ENCODE data around the gene PDE1A. TPM values are rescaled to one million over a fixed set of nuclear protein-coding genes. Genes with fewer than 3 reads are reported as not detected.

Gene PDE1A
- total RNA-seq, 1 experiment from 2014 or later, result 0.11 TPM

GRCh38 chr2:182321096-182321495 lies 105.7 kb downstream of the PDE1A start:
- POLR2A ChIA-PET (ENCODE audit: unreplicated experiment), result no interaction called here
- no TSS peak for BruUV-seq (replicated peaks)

DNA sequence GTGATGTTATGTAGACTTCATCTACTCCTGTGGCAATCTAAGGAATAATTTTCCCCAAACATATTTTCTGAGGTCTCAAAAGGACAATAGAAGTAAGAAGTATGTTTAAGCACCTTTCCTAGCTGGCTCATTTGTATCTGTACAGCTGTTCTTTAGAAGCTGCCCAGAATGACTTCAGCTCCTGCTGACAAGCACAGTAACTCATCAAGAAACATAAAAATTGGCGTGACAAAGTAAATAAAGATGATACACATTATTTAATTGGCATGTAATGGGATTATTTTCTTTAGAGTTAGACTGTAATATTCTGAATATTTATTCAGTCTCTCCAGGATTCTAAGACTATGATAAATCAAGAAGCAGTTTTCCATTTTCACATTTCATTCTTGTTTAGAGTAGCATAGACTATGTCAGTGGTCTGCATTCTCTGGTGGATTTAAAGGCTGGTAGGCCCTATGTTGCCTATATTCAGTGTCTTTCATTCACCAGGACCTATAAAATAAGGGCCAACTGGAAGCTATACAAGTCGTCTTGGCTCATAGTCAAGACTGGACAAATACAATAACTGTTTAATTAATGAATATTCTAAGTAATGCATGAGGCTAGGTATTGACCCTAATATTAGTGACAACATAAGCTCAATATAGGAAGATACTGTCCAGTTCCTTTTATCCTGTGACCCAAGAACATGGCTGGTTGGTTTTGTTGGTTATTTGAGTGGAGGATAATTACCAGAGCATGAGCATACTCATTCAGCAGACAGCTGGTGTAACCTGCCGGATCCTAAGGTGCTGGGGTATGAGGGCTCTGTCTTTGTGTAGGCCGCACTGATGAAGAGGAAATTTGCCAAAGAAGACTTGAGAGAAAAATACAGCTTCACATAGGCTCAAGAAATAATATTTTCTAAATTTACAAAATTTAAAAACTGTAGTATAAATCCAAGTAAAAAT lies 107.0 kb downstream of the PDE1A start:
- H3K9me2 ChIP-seq (ENCODE audit: insufficient read depth), result no peaks in the 10 kb centered on the region
- H2AFZ ChIP-seq, result no peak overlapping the region
- no peaks in the 10 kb centered on the region for H4K20me1 ChIP-seq (ENCODE audit: insufficient read depth)
- no peaks in the 10 kb centered on the region for H3K36me3 ChIP-seq (ENCODE audit: low read depth)
- no peaks in the 10 kb centered on the region for H3K9me3 ChIP-seq (ENCODE audit: insufficient read depth, low read depth)
- intact Hi-C loops (cut with micrococcal nuclease; ENCODE audit: unreplicated experiment), result no loop called here
- no TSS peak for BruUV-seq (replicated peaks)
- H3K4me1 ChIP-seq (replicated peaks; ENCODE audit: insufficient read depth), result no peaks in the 10 kb centered on the region
- H3K79me2 ChIP-seq (ENCODE audit: low read depth), result no peaks in the 10 kb centered on the region
- H3F3A ChIP-seq (ENCODE audit: insufficient read depth, low read depth), result no peaks in the 10 kb centered on the region
- ChIA-PET CTCF (no interaction called here), POLR2A (ENCODE audit: unreplicated experiment) (no interaction called here)
- no peak for DNase-seq
- no peak overlapping the region for H3K4me3 ChIP-seq
- H3K27ac ChIP-seq, result no peak overlapping the region
- H3K4me2 ChIP-seq, result no peak overlapping the region
- TF ChIP-seq CTCF (conservative IDR thresholded peaks at IDR 0.05), result no peak
- TF ChIP-seq EZH2 (IDR thresholded peaks at IDR 0.05; ENCODE audit: low read depth), result no peak
- no peaks in the 10 kb centered on the region for H3K27me3 ChIP-seq (ENCODE audit: insufficient read depth, low read depth)

More at GRCh38 chr2:182321096-182321495, 105.7 kb downstream of the PDE1A start:
- Histone ChIP-seq H4K20me1 (ENCODE audit: insufficient read depth) (no peaks in the 10 kb centered on the region), H2AFZ (no peak overlapping the region), H3K9me3 (ENCODE audit: insufficient read depth, low read depth) (no peaks in the 10 kb centered on the region), H3K4me1 (replicated peaks; ENCODE audit: insufficient read depth) (no peaks in the 10 kb centered on the region), H3K27me3 (ENCODE audit: insufficient read depth, low read depth) (no peaks in the 10 kb centered on the region), H3K36me3 (ENCODE audit: low read depth) (no peaks in the 10 kb centered on the region), H3K4me2 (no peak overlapping the region), H3K4me3 (no peak overlapping the region), H3K79me2 (ENCODE audit: low read depth) (no peaks in the 10 kb centered on the region), H3K9me2 (ENCODE audit: insufficient read depth) (no peaks in the 10 kb centered on the region), H3F3A (ENCODE audit: insufficient read depth, low read depth) (no peaks in the 10 kb centered on the region), H3K27ac (no peak overlapping the region)
- DNase-seq, result no peak
- intact Hi-C loops (cut with micrococcal nuclease; ENCODE audit: unreplicated experiment), result no loop called here
- CTCF ChIA-PET, result no interaction called here
- TF ChIP-seq CTCF (conservative IDR thresholded peaks at IDR 0.05) (no peak), EZH2 (IDR thresholded peaks at IDR 0.05; ENCODE audit: low read depth) (no peak)

DNA sequence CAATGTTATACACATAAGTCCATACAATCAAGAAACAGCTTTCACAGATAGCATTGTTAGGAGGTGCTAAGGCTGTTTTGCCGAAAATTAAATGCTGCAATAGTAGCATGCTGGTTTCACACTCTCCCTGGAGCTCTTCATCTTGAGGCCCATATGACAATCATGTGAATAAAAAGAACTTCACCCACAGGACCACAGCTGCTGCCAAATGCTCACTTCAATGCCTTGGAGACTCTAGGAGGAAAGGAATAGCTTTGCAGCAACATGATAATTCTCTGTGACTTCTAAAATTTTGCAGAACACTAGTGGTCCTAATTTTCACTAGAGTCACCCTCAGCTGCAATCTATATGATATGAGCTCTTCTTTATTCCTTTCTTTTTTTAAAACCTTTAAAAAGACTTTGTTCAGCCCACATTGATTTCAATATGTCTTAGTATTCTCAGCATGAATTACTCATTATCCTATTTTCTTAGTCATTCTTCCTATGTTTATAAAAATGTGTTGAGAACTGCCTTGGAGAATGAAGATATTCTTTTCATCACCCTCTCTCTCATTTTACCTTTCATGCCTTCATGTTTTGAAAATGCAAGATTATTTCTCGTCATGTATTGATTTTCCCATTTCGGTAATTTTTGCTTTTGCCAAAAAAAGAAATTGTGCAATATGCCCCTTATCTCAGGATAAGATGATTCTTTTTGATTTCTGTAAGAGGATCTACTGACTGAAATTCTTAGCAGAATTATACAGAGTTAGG lies 108.2 kb downstream of the PDE1A start:
- H3F3A ChIP-seq (ENCODE audit: insufficient read depth, low read depth), result no peaks in the 10 kb centered on the region
- H3K27me3 ChIP-seq (ENCODE audit: insufficient read depth, low read depth), result no peaks in the 10 kb centered on the region
- DNase-seq, result no peak
- H3K4me2 ChIP-seq, result no peak overlapping the region
- no peak overlapping the region for H2AFZ ChIP-seq
- no peaks in the 10 kb centered on the region for H3K79me2 ChIP-seq (ENCODE audit: low read depth)
- ChIA-PET POLR2A (ENCODE audit: unreplicated experiment) (interaction anchor here (0.5 kb wide), 1 partner anchor 18 kb away, joined by 5 read pairs; no protein-coding TSS in a partner anchor), CTCF (no interaction called here)
- no peak overlapping the region for H3K4me3 ChIP-seq
- H3K36me3 ChIP-seq (ENCODE audit: low read depth), result no peaks in the 10 kb centered on the region
- no peak overlapping the region for H3K27ac ChIP-seq
- H4K20me1 ChIP-seq (ENCODE audit: insufficient read depth), result no peaks in the 10 kb centered on the region
- no peak for TF ChIP-seq EZH2 (IDR thresholded peaks at IDR 0.05; ENCODE audit: low read depth)
- TF ChIP-seq CTCF (conservative IDR thresholded peaks at IDR 0.05), result no peak
- no peaks in the 10 kb centered on the region for H3K9me3 ChIP-seq (ENCODE audit: insufficient read depth, low read depth)
- H3K4me1 ChIP-seq (replicated peaks; ENCODE audit: insufficient read depth), result no peaks in the 10 kb centered on the region
- intact Hi-C loops (cut with micrococcal nuclease; ENCODE audit: unreplicated experiment), result no loop called here
- BruUV-seq (replicated peaks), result no TSS peak
- H3K9me2 ChIP-seq (ENCODE audit: insufficient read depth), result no peaks in the 10 kb centered on the region
